Fibroblast of skin of left biceps (primary cell): ENCODE data around the gene KRTAP2-1.
"Not testable (repeated sequence)": the region's sequence is repeated elsewhere in the genome, so short reads cannot be mapped to it uniquely, and the experiment has no call there.

Experiments used
- DNase-seq, 2 experiments: peaks; one replicate each; pipeline ENCODE4 v3.0.0-alpha.2; 2013; ENCODE audit warnings: low read depth in 2 of 2

KRTAP2-1 gene

GRCh38 chr17:41057547-41057946 is 10.4 kb upstream of the KRTAP2-1 start:
- DNase-seq: no peak

- DNase-seq: not testable (repeated sequence)
Observed at GRCh38 chr17:41055130-41055529, 8.0 kb upstream of the KRTAP2-1 start, which contains the start of gene KRTAP2-2. Gene KRTAP2-2, minus strand, starts transcription at chr17:41055230. Its CDS starts 19 bp downstream, at chr17:41055211.

- DNase-seq: not testable (repeated sequence)
Observed at GRCh38 chr17:41054556-41054955, 7.4 kb upstream of the KRTAP2-1 start.

GRCh38 chr17:41054025-41054424 is 6.9 kb upstream of the KRTAP2-1 start:
- DNase-seq: no peak

- DNase-seq: peak; percentile 43 to 46
Observed at GRCh38 chr17:41052566-41052965, 5.5 kb upstream of the KRTAP2-1 start.

- no peak for DNase-seq
Observed at GRCh38 chr17:41049110-41049509, 2.0 kb upstream of the KRTAP2-1 start.

GRCh38 chr17:41048441-41048840 is 1.3 kb upstream of the KRTAP2-1 start:
- no peak for DNase-seq

GRCh38 chr17:41042953-41043352 is 4.2 kb downstream of the KRTAP2-1 start:
- no peak for DNase-seq

- DNase-seq: not testable (repeated sequence)
Observed at GRCh38 chr17:41040783-41041571, 6.1 kb downstream of the KRTAP2-1 start, which contains the start of gene KRTAP1-1. Gene KRTAP1-1, minus strand, starts transcription at chr17:41041450. Its CDS starts 53 bp downstream, at chr17:41041397.

GRCh38 chr17:41037853-41038350 is 9.2 kb downstream of the KRTAP2-1 start:
- DNase-seq: no peak

GRCh38 chr17:41034346-41034935 is 12.7 kb downstream of the KRTAP2-1 start, which contains the start of gene KRTAP1-3:
Gene KRTAP1-3, minus strand, starts transcription at chr17:41034874. Its CDS starts 53 bp downstream, at chr17:41034821.
- not testable (repeated sequence) for DNase-seq

GRCh38 chr17:41029633-41030245 is 17.4 kb downstream of the KRTAP2-1 start, which contains the start of gene KRTAP1-4:
Gene KRTAP1-4, minus strand, starts transcription at chr17:41030195. Its CDS starts 117 bp downstream, at chr17:41030078.
- no peak for DNase-seq

- DNase-seq: peak; percentile 56 to 64
Observed at GRCh38 chr17:41026715-41027471, 20.2 kb downstream of the KRTAP2-1 start, which contains the start of gene KRTAP1-5. Gene KRTAP1-5, minus strand, starts transcription at chr17:41027208. Its CDS starts 53 bp downstream, at chr17:41027155.

GRCh38 chr17:41024697-41025096 is 22.4 kb downstream of the KRTAP2-1 start:
- DNase-seq: peak in 1 of 2 experiments; percentile 40

- no peak for DNase-seq
Observed at GRCh38 chr17:41020336-41020735, 26.8 kb downstream of the KRTAP2-1 start.

- DNase-seq: no peak
Observed at GRCh38 chr17:41019415-41019814, 27.7 kb downstream of the KRTAP2-1 start.

- DNase-seq: no peak
Observed at GRCh38 chr17:41018541-41018940, 28.6 kb downstream of the KRTAP2-1 start.

- DNase-seq: no peak
Observed at GRCh38 chr17:41016578-41017215, 30.4 kb downstream of the KRTAP2-1 start.

GRCh38 chr17:41015454-41015853 is 31.7 kb downstream of the KRTAP2-1 start:
- DNase-seq: no peak

- peak; percentile 36 to 37 for DNase-seq
Observed at GRCh38 chr17:41013606-41014005, 33.5 kb downstream of the KRTAP2-1 start.

GRCh38 chr17:41013181-41013580 is 33.9 kb downstream of the KRTAP2-1 start:
- DNase-seq: no peak
